HL-60/S4 treated with phorbol 12-myristate 13-acetate at 8.2 ng/mL for 4 days and 3 days (cell line): ENCODE results near the gene SSTR4.
"Not testable (repeated sequence)": the region's sequence is repeated elsewhere in the genome, so short reads cannot be mapped to it uniquely, and the experiment has no call there.

ENCODE experiments used
- in situ Hi-C: fragments of 300-500 bp; cut with MboI; formaldehyde crosslinking; loops from 2 replicates; pipeline ENCODE4 v1.15.0; 2022; ENCODE audit warnings: low sequenced_read_pairs

Gene SSTR4, protein sequence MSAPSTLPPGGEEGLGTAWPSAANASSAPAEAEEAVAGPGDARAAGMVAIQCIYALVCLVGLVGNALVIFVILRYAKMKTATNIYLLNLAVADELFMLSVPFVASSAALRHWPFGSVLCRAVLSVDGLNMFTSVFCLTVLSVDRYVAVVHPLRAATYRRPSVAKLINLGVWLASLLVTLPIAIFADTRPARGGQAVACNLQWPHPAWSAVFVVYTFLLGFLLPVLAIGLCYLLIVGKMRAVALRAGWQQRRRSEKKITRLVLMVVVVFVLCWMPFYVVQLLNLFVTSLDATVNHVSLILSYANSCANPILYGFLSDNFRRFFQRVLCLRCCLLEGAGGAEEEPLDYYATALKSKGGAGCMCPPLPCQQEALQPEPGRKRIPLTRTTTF

DNA sequence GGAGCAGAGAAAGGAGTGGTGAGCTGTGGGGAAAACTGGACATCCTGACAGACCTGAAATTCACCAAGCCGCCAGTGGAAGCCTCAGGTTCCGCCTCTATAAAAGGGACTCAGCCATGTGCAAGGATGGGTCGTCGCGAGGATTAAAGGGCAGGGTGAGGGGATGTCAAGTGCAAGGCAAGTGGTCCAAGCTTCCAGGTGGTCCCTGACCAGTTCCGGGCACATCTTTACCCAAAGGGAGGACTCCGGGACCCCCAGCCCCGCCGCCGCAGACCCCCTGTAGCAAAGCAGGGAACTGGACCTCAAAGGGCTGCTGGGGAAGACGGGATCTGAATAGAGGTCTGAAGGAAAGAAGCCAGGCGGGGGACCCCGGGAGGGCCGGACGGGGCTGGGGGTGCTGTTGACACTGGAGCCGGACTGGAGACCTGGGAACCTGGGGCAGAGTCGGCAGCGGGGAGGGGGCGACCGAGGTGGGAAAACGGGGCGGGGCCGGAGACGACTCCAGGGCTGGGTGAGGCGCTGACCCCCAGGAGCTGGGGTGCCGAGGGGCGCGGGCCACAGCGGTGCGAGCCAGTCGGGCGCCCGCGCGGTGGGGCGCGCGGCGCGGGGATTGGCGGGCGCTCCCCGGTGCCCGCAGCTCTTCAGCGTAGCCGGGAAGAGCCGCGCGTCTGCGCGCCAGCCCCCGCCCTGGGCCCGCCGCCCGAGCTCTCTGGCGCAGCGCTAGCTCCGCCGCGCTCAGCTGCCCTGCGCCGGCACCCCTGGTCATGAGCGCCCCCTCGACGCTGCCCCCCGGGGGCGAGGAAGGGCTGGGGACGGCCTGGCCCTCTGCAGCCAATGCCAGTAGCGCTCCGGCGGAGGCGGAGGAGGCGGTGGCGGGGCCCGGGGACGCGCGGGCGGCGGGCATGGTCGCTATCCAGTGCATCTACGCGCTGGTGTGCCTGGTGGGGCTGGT lies at the start of gene SSTR4:
Gene SSTR4, plus strand, starts transcription at position 592 of the 951 bp plus-strand sequence. Its CDS starts 172 bp downstream, at position 764.
- in situ Hi-C loops = no loop called here

DNA sequence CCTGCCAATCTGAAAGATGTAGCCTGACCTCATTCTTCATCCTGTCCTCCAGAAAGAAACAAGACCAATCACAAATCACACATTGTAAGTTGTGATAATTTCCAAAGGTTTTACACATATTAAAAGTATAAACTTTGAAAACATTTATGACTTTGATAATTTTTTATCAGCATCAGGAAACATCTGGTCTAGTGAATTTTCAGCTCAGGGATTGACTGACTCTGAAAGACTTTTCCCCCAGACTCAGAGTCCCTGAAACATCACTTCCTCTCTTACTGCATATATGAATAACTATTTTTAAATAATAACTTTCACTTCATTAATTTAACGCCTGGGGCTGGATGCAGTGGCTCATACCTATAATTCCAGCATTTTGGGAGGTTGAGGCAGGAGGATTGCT lies 48.5 kb upstream of the SSTR4 start:
- in situ Hi-C loops = no loop called here

DNA sequence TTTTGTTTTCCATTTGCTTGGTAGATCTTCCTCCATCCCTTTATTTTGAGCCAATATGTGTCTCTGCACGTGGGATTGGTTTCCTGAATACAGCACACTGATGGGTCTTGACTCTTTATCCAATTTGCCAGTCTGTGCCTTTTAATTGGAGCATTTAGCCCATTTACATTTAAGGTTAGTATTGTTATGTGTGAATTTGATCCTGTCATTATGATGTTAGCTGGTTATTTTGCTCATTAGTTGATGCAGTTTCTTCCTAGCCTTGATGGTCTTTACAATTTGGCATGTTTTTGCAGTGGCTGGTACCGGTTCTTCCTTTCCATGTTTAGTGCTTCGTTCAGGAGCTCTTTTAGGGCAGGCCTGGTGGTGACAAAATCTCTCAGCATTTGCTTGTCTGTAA lies 43.7 kb upstream of the SSTR4 start:
- in situ Hi-C loops = not testable (repeated sequence)

DNA sequence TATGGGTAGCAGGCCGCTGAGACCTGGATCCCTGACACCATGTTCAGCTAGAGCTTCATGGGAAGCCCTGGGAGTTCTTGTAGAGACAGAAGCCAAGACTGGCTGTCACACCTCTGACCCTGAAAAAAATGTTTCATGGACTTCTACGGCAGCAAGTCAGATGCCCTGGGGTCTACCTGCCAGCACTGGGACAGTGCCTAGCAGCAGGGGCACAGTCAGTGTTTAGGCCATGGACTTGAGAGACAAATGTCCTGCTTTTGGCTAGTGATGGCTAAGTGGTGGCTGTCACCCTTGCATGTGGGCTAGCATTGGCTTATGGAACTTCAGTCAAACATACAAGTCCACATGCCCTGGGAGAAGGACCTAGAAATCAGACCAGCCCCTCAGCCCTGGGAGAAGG lies 41.3 kb upstream of the SSTR4 start:
- in situ Hi-C loops = no loop called here

DNA sequence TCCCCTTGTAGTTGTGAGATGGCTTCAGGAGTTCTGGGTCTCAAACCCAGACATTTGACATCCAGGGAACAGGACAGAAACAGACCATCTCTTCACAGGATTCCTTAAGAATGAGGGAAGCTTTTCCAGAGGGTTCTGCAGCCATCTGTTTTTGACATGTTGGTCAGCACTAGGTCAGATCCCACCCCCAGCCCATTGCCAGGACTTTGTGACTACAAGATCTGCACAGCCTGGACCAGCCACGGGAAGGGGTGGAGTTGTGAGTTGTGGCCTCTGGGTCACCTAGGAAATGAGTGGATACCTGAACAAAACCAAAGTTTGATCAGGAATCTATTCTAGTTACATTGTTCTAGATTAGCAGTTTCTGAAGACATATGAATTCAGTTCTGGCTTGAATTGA lies 39.2 kb upstream of the SSTR4 start:
- in situ Hi-C loops = no loop called here

DNA sequence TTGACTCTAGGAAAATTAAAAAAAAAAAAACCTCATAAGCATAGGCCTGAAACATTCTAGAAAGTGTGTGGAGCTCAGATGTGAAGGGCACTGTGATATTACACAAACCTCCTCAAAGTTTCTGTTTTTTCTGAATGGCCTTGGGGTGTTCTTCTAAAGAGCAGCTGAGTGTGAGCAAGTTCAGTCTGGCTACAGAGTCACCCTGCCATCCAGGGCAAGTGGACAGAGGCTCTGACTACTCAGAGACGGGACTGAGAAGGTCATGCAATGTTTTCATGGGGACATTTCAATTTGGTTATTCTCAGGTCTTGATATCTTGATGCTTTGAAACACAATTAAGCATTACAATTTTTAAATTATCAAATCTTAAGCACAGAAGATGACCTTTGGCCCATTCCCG lies 36.6 kb upstream of the SSTR4 start:
- in situ Hi-C loops = no loop called here

DNA sequence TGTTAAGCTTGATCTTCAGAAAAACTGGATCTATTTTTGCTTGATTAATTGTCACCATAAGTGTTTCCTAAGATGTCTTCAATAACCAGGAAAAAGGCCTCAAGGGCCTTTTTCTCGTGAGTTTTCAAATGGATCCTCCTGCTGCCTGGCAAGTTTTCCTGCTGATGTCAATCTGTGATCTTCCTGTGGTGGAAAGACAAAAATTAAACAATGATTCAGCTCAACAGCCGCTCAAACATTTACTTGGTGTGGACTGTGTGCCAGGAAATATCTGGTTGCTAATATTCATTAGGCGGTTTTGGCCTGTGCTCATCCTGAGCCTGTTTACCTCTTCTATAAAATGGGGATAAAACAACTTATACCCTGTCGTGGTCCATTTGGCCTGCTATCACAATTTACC lies 35.4 kb upstream of the SSTR4 start:
- in situ Hi-C loops = no loop called here

DNA sequence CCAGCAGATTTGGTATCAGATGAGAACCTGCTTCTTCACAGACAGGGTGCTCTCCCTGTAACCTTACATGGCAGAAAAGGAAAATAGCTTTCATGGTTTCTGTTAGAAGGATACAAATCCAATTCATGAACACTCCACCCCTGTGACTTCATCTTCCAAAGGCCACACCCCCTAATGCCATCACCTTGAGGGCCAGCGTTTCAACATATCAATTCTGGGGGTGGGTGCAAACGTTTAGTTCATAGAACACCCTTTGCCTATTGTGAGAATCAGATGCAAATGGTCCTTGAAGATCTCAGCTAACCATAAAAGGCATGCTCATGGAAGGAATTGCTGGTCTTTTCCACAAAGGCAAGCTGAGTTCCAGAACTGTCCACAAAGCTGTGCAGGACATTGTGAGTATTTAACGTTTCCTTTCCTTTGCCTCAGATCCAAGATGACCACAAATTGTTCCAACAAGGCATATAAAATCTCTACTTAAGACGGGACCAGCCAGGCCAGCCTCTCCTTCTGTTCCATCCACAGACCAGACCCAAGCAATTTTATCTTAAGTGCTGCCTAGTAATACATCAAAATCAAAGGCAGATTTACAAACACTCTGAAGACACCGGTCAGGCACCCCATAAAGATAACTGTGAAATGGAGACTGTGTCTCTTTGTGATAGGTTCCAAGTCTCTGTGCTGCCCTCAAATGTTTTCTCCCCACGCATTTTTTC lies 34.7 kb upstream of the SSTR4 start:
- in situ Hi-C loops = no loop called here

DNA sequence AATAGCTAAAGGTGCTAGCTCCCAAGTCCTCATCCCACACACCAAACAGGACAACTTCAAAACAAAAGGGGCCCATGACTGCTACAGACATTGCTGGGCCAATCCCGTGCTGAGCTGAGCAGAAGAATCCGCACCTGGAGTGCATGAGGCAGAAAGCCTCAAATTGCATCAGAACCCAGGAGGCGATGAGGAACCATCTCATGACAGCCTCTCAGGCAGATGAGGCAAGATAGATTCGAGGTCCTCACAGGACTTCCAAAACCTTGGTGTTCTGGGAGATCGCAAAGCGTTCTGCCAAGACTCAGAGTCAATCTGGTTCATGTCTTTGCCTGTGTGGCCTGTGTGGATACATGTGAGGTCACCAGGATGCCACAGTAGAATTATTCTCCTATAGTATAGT lies 32.8 kb upstream of the SSTR4 start:
- in situ Hi-C loops = no loop called here

DNA sequence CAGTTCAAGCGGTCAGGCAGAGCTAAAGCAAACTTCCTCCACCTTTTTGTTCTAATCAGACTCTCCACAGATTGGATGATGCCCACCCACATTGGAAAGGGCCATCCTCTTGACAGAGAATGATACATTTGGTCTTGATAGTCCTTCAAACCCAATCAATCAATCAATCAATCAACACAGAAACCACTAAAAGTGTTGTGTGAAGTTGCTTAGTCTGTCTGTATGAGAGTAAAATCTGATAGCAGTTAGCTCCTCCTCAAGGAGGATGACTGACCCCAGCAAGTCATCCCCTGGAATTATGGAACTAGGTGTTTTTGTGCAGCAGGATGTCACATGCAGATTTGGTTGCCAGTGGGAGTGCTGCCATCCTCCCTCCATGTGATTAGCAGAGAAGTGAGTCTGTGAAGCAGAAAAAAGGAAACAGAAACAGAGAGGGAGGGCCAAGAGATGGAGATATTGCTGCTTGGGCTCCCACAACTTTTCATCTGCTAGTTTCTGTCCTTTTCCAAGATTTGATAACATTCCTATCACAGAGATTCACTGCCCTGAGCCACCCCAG lies 32.0 kb upstream of the SSTR4 start:
- in situ Hi-C loops = no loop called here

DNA sequence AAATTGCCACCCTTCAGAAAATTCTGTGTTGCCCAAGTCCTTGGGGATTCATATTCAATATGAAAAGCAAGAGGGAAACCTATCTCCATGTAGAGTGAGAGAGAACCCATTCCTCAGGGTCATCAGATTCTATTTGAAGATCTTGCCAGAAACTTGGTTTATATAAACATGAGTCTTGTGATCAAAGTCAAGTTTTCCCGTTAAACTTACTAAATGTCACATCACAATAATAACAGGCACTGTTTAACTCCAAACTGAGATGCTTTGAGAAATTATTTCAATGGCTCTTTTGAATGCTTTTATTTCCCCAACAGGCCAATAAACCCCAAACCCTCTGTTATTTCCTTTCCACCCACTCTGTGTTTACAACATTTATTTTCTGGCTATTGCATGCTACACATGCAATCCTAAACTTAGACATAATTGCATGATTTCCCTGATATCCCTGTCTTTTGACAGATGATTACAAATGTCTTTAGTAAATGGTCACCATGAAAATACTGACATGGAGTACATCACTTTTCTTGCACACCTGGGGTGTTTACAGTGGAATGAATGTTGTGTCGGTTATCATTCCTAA lies 31.1 kb upstream of the SSTR4 start:
- in situ Hi-C loops = no loop called here

DNA sequence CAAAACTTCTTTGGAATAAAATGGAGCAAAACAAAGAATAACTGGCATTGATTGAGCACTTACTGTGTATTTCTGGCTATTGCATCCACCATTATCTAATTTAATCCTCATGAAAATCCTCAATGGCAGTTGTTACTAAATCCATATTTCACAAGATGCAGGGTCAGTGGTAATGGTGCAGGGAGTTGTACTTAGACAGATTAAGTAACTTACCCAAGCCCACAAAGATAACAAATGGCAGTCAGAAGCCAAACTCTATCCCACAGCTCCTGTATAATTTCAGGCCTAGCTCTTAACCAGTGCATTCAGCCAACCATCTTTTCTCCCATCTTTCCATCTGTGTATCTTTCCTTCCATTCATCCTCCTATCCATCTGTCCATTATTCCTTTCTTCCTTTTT lies 29.3 kb upstream of the SSTR4 start:
- in situ Hi-C loops = no loop called here

DNA sequence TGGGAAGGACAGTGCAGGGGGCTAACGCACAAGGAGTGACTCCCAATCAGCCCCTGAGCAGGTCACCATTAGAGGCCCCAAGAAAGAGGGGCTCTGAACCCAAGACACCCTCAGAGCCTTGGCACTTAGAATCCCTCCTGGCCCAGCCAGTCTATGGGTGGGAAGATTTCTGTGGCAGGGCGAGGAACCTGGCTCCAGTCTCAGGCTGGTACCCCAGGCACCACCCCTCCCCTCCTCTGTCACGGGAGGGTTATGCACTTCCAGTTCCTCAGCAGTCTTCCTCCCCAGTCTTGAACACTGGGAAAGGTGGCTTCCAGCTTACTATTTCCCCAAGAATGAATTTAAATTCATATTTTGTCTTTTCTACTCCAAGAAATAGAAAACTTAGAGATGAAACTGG lies 27.6 kb upstream of the SSTR4 start:
- in situ Hi-C loops = no loop called here

DNA sequence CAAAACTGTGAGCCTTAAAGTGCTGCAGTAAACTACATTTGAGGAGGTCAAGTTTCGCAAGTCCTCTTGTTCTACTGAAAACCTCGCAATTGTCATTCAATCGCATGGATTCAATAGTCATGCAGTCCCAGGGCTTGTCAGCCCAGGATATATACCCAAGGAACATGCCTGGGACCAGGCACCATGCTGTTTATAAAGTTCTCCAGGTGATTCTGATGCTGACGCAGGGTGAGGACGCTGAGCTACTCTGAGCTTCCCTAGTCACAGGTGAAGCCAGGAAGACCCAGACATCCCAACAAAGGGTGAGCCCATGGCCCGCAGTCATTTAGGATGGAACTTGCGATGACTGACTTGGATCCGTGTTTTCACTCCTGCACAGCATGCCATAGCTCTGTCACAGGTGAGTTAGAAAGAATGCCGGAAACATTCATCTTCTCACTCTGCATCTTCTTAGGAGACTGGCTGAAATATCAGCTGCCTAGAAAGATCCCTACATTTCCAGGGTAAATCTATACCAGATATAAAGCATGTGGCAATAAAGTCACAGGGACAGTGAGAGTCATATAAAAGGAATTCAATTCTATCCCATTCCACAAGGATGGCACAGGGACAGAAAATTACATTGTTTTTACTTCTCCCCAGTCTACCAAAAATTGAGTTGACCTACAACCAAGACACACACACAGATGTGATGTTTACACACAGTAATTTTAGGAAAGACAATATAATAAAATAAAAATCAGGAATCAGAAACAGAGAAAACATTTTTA lies 27.0 kb upstream of the SSTR4 start:
- in situ Hi-C loops = no loop called here

DNA sequence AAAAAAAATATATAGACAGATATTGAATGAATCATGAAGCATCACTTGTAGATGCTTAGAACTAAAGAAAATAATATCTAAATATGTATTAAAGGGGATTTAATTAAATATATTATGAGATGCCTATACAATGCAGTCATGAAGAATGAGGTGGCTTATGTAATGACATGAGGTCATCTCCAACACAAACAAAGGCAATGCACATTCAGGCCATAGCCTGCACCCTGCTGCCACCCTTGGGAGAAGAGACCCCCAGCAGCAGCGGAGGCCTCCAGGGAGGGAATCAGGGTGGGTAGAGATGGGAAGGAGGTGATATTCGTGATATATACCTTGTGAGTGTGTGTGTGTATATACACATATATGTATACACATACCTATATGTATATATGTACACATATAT lies 26.4 kb upstream of the SSTR4 start:
- in situ Hi-C loops = no loop called here

DNA sequence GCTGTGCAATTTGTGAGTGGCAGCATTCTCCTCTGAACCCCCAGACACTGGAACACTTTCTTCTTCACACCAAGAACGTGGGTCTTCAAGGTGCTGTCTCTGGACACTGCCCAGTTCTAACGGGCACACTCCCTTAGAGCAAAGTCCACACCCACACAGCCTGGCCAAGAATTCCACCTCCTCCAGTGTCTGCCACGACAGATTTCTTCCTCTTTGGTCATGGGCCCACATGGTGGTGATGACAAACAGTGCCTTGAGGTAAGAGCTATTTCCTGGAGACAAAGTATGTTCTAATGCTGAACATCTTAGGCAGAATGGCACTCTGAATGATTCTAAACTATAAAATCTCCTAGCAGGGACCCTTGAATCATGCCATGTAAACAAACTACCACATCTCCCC lies 25.5 kb upstream of the SSTR4 start:
- in situ Hi-C loops = no loop called here

DNA sequence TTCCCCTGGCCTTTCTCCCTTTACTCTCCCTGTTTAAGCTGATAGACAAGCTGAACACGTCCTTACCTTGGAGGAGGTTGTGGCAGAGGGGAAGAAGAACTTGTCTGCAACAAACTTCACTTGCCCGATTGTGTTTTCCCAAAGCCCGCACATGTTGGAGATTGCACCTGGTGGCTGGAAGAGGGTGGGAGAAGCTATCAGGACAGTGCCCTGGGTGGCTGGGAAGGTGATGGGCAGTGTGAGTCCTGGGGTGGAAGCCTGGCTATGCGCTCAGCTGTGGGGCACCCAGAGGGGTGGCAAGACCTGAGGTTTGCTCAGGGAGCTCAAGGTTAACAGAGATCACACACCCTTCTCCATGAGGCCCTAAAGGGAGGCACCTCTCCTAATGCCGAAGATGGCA lies 25.0 kb upstream of the SSTR4 start:
- in situ Hi-C loops = no loop called here

DNA sequence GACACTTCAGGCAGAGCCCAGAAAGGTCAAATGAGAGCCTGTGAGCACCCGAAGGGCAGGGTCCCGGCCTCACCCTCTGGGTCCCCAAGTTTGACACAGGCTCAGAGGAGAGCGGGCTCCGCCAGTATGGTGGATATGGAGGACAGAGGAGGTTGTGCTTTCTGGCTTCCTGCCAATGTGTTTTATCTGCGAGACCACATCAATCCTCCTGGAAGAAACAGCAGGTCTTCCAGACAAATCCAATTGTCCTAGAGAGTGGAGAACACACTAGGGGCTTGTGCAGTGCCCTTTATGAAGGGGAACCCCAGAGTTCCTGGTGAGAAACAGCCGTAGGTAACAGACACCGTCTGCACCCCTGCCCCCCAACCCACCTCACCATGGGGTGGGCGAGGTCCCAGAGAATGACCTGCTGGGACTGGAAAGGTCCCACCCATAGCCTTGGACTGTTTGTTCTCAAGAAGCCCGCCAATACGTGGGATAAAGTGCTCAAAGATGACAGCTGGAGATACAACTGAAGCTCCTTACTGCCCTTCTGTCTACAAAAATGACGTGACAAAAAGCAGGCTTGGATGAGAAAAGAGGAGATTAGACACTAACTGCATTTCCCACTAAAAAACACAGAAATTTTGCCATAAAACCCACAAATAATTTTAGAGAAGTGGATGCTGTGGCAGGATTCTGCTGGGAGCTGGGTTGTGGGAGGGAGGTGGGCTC lies 23.9 kb upstream of the SSTR4 start:
- in situ Hi-C loops = no loop called here

DNA sequence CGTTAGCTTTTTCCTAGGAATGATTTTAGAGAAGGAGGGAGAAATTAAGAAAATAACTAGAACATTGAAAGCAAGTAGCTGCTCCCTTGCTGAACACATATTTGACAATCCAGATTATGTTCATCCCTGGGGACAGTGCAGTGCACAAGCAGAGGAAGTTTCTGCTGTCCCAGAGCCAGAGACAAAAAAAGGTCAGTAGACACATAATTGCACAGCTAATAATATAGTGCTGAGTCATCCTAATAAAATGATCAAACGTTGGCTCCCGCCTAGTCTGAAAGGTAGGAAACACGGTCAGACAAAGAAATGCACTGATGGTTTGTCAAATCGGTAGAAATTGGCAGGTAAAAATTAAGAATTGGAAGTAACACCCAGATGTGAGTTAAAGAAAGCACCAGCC lies 21.7 kb upstream of the SSTR4 start:
- in situ Hi-C loops = no loop called here
